ENCODE measurements around the gene TRAPPC3.

- TF ChIP-seq, protein P1, sequence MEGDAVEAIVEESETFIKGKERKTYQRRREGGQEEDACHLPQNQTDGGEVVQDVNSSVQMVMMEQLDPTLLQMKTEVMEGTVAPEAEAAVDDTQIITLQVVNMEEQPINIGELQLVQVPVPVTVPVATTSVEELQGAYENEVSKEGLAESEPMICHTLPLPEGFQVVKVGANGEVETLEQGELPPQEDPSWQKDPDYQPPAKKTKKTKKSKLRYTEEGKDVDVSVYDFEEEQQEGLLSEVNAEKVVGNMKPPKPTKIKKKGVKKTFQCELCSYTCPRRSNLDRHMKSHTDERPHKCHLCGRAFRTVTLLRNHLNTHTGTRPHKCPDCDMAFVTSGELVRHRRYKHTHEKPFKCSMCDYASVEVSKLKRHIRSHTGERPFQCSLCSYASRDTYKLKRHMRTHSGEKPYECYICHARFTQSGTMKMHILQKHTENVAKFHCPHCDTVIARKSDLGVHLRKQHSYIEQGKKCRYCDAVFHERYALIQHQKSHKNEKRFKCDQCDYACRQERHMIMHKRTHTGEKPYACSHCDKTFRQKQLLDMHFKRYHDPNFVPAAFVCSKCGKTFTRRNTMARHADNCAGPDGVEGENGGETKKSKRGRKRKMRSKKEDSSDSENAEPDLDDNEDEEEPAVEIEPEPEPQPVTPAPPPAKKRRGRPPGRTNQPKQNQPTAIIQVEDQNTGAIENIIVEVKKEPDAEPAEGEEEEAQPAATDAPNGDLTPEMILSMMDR (conservative IDR thresholded peaks at IDR 0.05; ENCODE audit: low read length) = no peak
- no peak for TF ChIP-seq EZH2phosphoT487 (IDR thresholded peaks at IDR 0.05; ENCODE audit: borderline replicate concordance, low read depth, low read length)
Observed at GRCh38 chr1:36118447-36119204, 30.7 kb downstream of the TRAPPC3 start.
